ENCODE measurements around the gene KLHL12. TPM values are rescaled to one million over a fixed set of nuclear protein-coding genes. Genes with fewer than 3 reads are reported as not detected.
A peak's percentile ranks its signal among the peaks of the same experiment; 100 is the strongest.

Gene KLHL12
- total and polyA plus RNA-seq, 2 donors (not counting 3 experiments of a cell fraction or from before 2014, with no cell fraction given): 22.8 to 23.0 TPM

- dilution Hi-C loops (cut with MboI; ENCODE audit: extremely low pct_ligation_motif_present, low sequenced_read_pairs): no loop called here
- TF ChIP-seq POLR2A (IDR thresholded peaks at IDR 0.05; ENCODE audit: low read depth, low read length): no peak
- no peak for TF ChIP-seq EZH2 (IDR thresholded peaks at IDR 0.05; ENCODE audit: borderline replicate concordance, low read depth, low read length, severe bottlenecking)
- TF ChIP-seq, protein P1, sequence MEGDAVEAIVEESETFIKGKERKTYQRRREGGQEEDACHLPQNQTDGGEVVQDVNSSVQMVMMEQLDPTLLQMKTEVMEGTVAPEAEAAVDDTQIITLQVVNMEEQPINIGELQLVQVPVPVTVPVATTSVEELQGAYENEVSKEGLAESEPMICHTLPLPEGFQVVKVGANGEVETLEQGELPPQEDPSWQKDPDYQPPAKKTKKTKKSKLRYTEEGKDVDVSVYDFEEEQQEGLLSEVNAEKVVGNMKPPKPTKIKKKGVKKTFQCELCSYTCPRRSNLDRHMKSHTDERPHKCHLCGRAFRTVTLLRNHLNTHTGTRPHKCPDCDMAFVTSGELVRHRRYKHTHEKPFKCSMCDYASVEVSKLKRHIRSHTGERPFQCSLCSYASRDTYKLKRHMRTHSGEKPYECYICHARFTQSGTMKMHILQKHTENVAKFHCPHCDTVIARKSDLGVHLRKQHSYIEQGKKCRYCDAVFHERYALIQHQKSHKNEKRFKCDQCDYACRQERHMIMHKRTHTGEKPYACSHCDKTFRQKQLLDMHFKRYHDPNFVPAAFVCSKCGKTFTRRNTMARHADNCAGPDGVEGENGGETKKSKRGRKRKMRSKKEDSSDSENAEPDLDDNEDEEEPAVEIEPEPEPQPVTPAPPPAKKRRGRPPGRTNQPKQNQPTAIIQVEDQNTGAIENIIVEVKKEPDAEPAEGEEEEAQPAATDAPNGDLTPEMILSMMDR (IDR thresholded peaks at IDR 0.05; ENCODE audit: extremely low read depth in 1 of 2, insufficient read depth in 1 of 2, low read depth in 1 of 2, low read length in 2 of 2): peak; percentile 60 to 76
- TF ChIP-seq MYC (IDR thresholded peaks at IDR 0.05; ENCODE audit: low read depth, low read length): no peak
- FAIRE-seq (peak; percentile 88), DNase-seq (ENCODE audit: low read depth, low spot score) (peak; percentile 70)
- no peaks in the 10 kb centered on the region for H3K79me2 ChIP-seq (ENCODE audit: control insufficient read depth, insufficient read depth, low read length)
- H3K27ac ChIP-seq (ENCODE audit: insufficient read depth, low read depth, low read length): no peak overlapping the region
- ChIA-PET CTCF (interaction anchor here (1.0 to 1.8 kb wide), 2 partner anchors 36 to 44 kb away, joined by 3 to 5 read pairs; partner anchors contain the start of genes KDM5B and RABIF), POLR2A (no interaction called here)
- no peaks in the 10 kb centered on the region for H3K9me3 ChIP-seq (replicated peaks; ENCODE audit: control insufficient read depth, insufficient read depth, low read length)
- H4K20me1 ChIP-seq (replicated peaks; ENCODE audit: control insufficient read depth, extremely low read depth, insufficient read depth, low read length): no peaks in the 10 kb centered on the region
- H3K4me2 ChIP-seq (ENCODE audit: insufficient read depth, low read length): no peak overlapping the region
- H3K4me1 ChIP-seq (ENCODE audit: control insufficient read depth, extremely low read depth, insufficient read depth, low read length): no peaks in the 10 kb centered on the region
- H3K9ac ChIP-seq (replicated peaks; ENCODE audit: extremely low read depth, insufficient read depth, low read length): no peak overlapping the region
- H3K27me3 ChIP-seq (ENCODE audit: control insufficient read depth in 2 of 2, insufficient read depth in 2 of 2, low read length in 2 of 2): no peaks in the 10 kb centered on the region
- no peak overlapping the region for H3K4me3 ChIP-seq (replicated peaks in 1 of 3; ENCODE audit: insufficient read depth in 1 of 3, low read depth in 1 of 3, low read length in 3 of 3)
- no peaks in the 10 kb centered on the region for H3K36me3 ChIP-seq (ENCODE audit: control insufficient read depth in 2 of 2, extremely low read depth in 1 of 2, insufficient read depth in 2 of 2, low read length in 2 of 2)
- peak overlapping the region; percentile 92 for H2AFZ ChIP-seq (ENCODE audit: low read depth, low read length)
- H3K9me1 ChIP-seq (replicated peaks; ENCODE audit: control insufficient read depth, extremely low read depth, insufficient read depth, low read length): no peaks in the 10 kb centered on the region
- BruUV-seq (replicated peaks): no TSS peak
- intact Hi-C loops (cut with micrococcal nuclease): loop anchor here (1.0 to 2.0 kb wide), 2 partner anchors 94 to 147 kb away; no protein-coding TSS in a partner anchor
Observed at GRCh38 chr1:202852163-202852904, 74.7 kb downstream of the KLHL12 start.

Measured in endothelial cell of umbilical vein (primary cell).